ENCODE data around the gene HSPH1. TPM values are rescaled to one million over a fixed set of nuclear protein-coding genes. Genes with fewer than 3 reads are reported as not detected.

Gene HSPH1
- total RNA-seq, 1 experiment from 2014 or later = 116 TPM

DNA sequence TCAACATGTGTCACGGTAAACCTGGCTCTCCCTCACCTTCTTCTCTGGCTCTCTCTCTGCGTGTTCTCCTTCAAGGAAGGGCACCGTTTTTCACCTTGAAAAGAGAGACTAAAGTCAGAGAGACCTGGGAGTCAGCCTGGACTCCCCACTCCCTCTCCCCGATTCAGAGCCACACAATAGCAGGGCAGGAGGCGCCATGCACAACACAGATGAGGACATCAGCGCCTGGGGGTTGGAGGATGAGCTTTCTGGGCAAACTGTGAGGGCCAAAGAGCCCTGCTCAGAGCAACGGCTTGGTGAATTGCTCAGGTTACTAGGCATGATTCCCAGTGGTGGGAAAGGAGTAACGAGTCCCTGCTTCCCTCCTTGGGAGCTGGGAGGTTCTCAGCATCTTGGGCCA is 32.3 kb downstream of the HSPH1 start:
- no TSS peak for BruUV-seq (replicated peaks)
- H3K79me2 ChIP-seq (ENCODE audit: insufficient read depth, low read length) = no peaks in the 10 kb centered on the region
- ChIA-PET POLR2A (no interaction called here), RAD21 (ENCODE audit: low non-redundant PET in 1 of 2, low total read pairs in 2 of 2, uncharacterized antibody in 2 of 2, unreplicated experiment in 2 of 2) (no interaction called here), CTCF (no interaction called here)
- H3K27ac ChIP-seq (ENCODE audit: low read depth, low read length) = no peak overlapping the region
- peaks cover 15% of the 10 kb centered on the region; the same call in 1 of the 2 replicates for H3K27me3 ChIP-seq (ENCODE audit: insufficient read depth, low read length)
- peaks cover 0 to 7% of the 10 kb centered on the region in 2 experiments; a peak in 2 of 4 replicates for H3K36me3 ChIP-seq (ENCODE audit: control insufficient read depth in 1 of 2, insufficient read depth in 2 of 2, low read length in 2 of 2)
- H3K9ac ChIP-seq (ENCODE audit: low read length) = no peak overlapping the region
- TF ChIP-seq, protein P1, sequence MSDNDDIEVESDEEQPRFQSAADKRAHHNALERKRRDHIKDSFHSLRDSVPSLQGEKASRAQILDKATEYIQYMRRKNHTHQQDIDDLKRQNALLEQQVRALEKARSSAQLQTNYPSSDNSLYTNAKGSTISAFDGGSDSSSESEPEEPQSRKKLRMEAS (IDR thresholded peaks at IDR 0.05) = no peak
- TF ChIP-seq SRF (IDR thresholded peaks at IDR 0.05; ENCODE audit: low read depth) (no peak), CEBPB (IDR thresholded peaks at IDR 0.05; ENCODE audit: low read depth) (no peak), EGR1 (IDR thresholded peaks at IDR 0.05; ENCODE audit: low read depth) (no peak), CTCF (IDR thresholded peaks at IDR 0.05 in 2 of 3, conservative IDR thresholded peaks at IDR 0.05 in 1 of 3; ENCODE audit: borderline replicate concordance in 1 of 3, insufficient read depth in 1 of 3, low read depth in 2 of 3, low read length in 2 of 3) (no peak), SP1 (IDR thresholded peaks at IDR 0.05; ENCODE audit: low read depth) (no peak), EZH2 (IDR thresholded peaks at IDR 0.05) (no peak), CBX3 (IDR thresholded peaks at IDR 0.05; ENCODE audit: low read depth) (no peak), ZFX (IDR thresholded peaks at IDR 0.05) (no peak), POLR2A (IDR thresholded peaks at IDR 0.05; ENCODE audit: borderline replicate concordance, extremely low read depth, insufficient read depth, insufficient read length) (no peak), FOSL1 (IDR thresholded peaks at IDR 0.05; ENCODE audit: low read depth) (no peak), SIN3A (IDR thresholded peaks at IDR 0.05; ENCODE audit: low read depth) (no peak), YY1 (IDR thresholded peaks at IDR 0.05; ENCODE audit: extremely low read depth, insufficient replicate concordance, low read depth, low read length) (no peak), TCF7L2 (IDR thresholded peaks at IDR 0.05; ENCODE audit: borderline replicate concordance, extremely low read depth, insufficient read depth, insufficient read length) (no peak), ATF3 (IDR thresholded peaks at IDR 0.05) (no peak), EZH2phosphoT487 (IDR thresholded peaks at IDR 0.05; ENCODE audit: borderline replicate concordance) (no peak), POLR2AphosphoS5 (IDR thresholded peaks at IDR 0.05; ENCODE audit: low read depth, low read length) (no peak)
- TF ChIP-seq, protein P2, sequence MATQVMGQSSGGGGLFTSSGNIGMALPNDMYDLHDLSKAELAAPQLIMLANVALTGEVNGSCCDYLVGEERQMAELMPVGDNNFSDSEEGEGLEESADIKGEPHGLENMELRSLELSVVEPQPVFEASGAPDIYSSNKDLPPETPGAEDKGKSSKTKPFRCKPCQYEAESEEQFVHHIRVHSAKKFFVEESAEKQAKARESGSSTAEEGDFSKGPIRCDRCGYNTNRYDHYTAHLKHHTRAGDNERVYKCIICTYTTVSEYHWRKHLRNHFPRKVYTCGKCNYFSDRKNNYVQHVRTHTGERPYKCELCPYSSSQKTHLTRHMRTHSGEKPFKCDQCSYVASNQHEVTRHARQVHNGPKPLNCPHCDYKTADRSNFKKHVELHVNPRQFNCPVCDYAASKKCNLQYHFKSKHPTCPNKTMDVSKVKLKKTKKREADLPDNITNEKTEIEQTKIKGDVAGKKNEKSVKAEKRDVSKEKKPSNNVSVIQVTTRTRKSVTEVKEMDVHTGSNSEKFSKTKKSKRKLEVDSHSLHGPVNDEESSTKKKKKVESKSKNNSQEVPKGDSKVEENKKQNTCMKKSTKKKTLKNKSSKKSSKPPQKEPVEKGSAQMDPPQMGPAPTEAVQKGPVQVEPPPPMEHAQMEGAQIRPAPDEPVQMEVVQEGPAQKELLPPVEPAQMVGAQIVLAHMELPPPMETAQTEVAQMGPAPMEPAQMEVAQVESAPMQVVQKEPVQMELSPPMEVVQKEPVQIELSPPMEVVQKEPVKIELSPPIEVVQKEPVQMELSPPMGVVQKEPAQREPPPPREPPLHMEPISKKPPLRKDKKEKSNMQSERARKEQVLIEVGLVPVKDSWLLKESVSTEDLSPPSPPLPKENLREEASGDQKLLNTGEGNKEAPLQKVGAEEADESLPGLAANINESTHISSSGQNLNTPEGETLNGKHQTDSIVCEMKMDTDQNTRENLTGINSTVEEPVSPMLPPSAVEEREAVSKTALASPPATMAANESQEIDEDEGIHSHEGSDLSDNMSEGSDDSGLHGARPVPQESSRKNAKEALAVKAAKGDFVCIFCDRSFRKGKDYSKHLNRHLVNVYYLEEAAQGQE (IDR thresholded peaks at IDR 0.05; ENCODE audit: low read depth) = no peak
- ATAC-seq = no peak
- no peaks in the 10 kb centered on the region for H3K9me2 ChIP-seq (ENCODE audit: insufficient read depth)
- intact Hi-C loops (cut with micrococcal nuclease) = no loop called here
- no peak for DNase-seq (ENCODE audit: low read depth, low spot score)
- H4K20me1 ChIP-seq (ENCODE audit: insufficient read depth) = no peaks in the 10 kb centered on the region
- H2AFZ ChIP-seq (ENCODE audit: low read depth, low read length, poor library complexity, severe bottlenecking) = no peak overlapping the region
- no peak overlapping the region for H3K4me3 ChIP-seq (replicated peaks in 1 of 2; ENCODE audit: low read depth in 1 of 2, low read length in 2 of 2)
- H3K4me1 ChIP-seq (ENCODE audit: control insufficient read depth in 1 of 2, insufficient read depth in 2 of 2, low read length in 2 of 2) = no peaks in the 10 kb centered on the region
- H3K4me2 ChIP-seq (ENCODE audit: low read length) = no peak overlapping the region
- no peaks in the 10 kb centered on the region for H3K9me3 ChIP-seq (ENCODE audit: control insufficient read depth in 1 of 2, insufficient read depth in 1 of 2, low read depth in 1 of 2, low read length in 2 of 2)
